SK-N-SH (cell line): ENCODE results near the gene DGKH.

ENCODE experiments used
- SMC3 ChIP-seq: IDR thresholded peaks from 2 replicates; pipeline ENCODE4 v1.6.1; 2012; ENCODE audit warnings: low read depth, low read length, improper control_type of control experiment
- TF ChIP-seq, protein P1 (sequence below): IDR thresholded peaks from 2 replicates; pipeline ENCODE4 v1.4.0; 2012; ENCODE audit warnings: low read depth
- TF ChIP-seq, protein P2 (sequence below): fragments of 200-600 bp; sonication (generic); IDR thresholded peaks from 2 replicates; pipeline ENCODE4 v1.6.1; 2017; ENCODE audit warnings: antibody characterized with exemption, mild to moderate bottlenecking, moderate library complexity

GRCh38 chr13:42036711-42037110 is 11.7 kb upstream of the DGKH start:
- no peak for TF ChIP-seq SMC3
- TF ChIP-seq, protein P1, sequence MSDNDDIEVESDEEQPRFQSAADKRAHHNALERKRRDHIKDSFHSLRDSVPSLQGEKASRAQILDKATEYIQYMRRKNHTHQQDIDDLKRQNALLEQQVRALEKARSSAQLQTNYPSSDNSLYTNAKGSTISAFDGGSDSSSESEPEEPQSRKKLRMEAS, result no peak
- TF ChIP-seq, protein P2, sequence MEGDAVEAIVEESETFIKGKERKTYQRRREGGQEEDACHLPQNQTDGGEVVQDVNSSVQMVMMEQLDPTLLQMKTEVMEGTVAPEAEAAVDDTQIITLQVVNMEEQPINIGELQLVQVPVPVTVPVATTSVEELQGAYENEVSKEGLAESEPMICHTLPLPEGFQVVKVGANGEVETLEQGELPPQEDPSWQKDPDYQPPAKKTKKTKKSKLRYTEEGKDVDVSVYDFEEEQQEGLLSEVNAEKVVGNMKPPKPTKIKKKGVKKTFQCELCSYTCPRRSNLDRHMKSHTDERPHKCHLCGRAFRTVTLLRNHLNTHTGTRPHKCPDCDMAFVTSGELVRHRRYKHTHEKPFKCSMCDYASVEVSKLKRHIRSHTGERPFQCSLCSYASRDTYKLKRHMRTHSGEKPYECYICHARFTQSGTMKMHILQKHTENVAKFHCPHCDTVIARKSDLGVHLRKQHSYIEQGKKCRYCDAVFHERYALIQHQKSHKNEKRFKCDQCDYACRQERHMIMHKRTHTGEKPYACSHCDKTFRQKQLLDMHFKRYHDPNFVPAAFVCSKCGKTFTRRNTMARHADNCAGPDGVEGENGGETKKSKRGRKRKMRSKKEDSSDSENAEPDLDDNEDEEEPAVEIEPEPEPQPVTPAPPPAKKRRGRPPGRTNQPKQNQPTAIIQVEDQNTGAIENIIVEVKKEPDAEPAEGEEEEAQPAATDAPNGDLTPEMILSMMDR, result no peak
